GM18502 (cell line): ENCODE measurements around the gene GARIN5A.
"Not testable (repeated sequence)": the region's sequence is repeated elsewhere in the genome, so short reads cannot be mapped to it uniquely, and the experiment has no call there.

ENCODE experiments used
- ATAC-seq: cut with Tn5 transposase; IDR thresholded peaks from one replicate; pipeline ENCODE4 v1.9.1; 2021; ENCODE audit warnings: mild to moderate bottlenecking; ENCODE audit not compliant: unreplicated experiment, poor library complexity

The GARIN5A gene

GRCh38 chr19:50439130-50439529 lies 37.5 kb downstream of the GARIN5A start:
- ATAC-seq, result not testable (repeated sequence)

GRCh38 chr19:50437862-50438449 lies 38.7 kb downstream of the GARIN5A start:
- no peak for ATAC-seq

- ATAC-seq, result no peak
These were observed 41.0 kb downstream of the GARIN5A start for GRCh38 chr19:50435627-50436026.

- no peak for ATAC-seq
These were observed 41.4 kb downstream of the GARIN5A start for GRCh38 chr19:50435221-50435620.

DNA sequence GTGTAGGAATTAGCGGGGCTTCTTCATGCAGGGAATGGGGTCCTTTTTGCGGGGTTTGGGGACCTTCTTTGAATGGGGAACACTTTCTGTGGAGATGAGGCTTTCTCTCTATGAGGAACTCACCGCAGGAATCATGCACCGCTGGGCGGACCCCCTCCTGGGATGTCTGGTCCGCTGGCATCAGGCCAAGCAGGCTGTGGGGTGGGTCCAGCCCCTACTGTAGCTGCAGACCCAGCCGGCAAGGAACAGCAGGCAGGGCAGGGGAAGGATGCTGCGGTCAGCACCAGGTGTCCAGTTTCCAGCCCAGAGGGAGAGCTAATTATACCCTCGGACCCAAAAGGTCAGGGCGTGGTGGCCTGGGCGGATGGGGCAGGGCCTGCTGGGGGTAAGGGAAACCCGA lies 42.1 kb downstream of the GARIN5A start:
- no peak for ATAC-seq

DNA sequence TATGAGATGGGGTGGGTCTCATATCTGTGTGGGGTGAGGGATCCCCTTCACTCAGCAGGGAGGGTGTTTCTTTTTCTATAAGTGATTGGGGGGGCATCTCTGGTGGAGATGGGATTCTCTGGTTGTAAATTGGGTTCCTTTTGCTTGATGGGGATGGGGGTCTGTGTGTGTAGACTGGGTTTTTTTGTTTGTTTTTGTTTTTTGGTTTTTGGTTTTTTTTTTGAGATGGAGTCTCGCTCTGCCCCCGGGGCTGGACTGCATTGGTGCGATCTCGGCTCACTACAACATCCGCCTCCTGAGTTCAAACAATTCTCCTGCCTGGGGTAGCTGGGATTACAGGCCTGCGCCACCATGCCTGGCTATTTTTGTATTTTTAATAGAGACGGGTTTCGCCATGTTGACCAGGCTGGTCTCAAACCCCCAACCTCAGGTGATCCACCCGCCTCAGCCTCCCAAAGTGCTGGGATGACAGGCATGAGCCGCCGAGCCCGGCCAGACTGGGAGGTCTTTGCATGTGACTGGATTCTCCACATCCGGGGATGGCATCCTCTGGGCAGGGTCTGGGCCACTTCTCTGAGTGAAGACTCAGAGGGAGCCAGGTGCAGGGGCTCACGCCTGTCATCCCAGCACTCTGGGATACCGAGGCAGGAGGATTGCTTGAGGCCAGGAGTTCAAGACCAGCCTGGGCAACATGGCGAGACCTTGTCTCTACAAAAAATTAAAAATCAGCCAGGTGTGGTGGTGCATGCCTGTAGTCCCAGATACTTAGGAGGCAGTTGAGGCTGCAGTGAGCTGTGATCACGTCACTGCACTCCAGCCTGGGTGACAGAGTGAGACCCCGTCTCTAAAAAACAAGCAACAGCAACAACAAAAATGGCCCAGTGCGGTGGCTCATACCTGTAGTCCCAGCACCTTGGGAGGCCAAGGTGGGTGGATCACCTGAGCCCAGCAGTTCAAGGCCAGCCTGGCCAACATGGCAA lies 43.2 kb downstream of the GARIN5A start:
- no peak for ATAC-seq

DNA sequence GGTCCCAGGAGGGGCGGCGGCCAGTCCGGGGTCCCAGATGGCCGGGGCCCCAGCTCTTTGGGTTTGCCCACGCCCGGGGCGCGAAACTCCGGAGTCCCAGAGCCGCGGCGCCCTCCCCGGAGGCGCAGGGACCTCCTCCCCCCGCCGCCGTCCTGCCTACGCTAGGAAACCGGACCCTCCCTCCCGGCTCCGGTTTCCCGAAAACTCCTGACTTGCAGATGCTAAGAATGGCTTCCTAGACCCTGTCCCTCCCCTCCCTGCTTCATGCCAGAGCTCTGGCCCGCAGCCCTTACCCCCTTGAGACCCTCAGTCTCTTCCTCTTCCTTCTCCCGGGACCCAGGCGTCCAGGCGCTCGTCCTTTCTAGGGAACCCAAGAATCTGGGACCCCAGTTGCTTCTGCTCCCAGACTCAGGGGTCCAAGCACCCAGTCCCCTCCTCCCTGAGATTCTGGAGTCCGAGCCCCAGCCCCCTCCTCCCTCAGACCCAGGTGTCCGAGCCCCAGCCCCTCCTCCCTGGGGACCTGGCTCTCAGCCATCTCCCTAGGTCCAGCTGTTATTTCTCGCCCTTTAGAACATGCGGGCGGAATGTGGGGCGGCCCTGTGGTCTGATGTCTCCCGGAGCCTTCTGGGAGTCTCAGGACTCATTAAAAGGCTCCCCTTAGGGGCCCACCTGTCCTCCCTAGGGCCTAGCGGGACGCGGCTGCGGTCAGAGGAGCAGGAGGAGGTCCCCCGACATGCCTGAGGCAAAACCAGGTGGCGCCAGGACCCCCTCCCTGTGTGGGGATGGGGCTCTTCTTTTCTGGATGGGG lies 44.2 kb downstream of the GARIN5A start, which contains the start of gene MYBPC2:
MYBPC2 (plus strand) TSS at position 672 of the 808 bp plus-strand sequence; CDS start at position 734, 62 bp downstream.
- ATAC-seq, result no peak

DNA sequence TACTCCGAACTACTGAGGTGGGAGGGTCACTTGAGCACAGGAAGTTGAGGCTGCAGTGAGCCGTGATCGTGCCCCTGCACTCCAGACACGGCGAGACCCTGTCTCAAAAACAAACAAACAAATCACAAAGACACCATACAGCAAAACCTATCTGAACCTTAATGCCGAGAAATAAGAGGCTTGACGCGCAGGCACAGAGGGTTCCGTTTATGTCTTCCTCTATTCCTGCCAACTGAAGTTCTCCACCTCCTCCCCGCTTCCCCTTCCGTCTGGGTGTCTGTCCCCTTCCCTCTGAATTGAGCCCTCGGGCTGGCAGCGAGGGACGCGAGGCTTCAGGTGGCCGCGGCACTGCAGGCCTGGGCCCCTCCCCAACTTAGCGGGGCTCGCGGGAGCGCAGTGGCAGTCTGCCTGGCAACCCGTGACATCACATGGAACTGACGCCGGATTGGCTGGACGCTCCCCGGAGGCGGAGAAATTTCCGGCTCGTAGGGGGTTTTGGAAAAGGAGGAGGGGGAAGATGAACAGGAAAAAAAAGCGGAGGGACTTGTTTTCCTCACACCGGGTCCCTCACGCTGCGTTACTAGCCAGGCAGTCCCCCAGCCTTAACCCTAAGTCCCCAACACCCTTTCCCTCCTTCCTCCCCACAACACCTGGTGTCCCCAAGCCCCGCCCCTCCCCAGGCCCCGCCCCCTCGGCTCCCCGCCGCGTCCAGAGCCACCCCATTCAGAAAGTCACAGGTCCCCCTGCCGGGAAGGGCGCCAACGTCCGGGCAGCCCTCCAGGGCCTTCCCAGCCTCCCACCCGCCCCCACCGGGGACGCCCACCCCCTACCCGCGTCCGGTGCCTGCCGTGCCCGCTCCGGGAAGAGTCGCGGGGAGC lies 45.1 kb downstream of the GARIN5A start:
- peak; percentile 79 for ATAC-seq

- no peak for ATAC-seq
These were observed 45.7 kb downstream of the GARIN5A start for GRCh38 chr19:50430888-50431342.

- no peak for ATAC-seq
These were observed 47.7 kb downstream of the GARIN5A start for GRCh38 chr19:50428772-50429463.

DNA sequence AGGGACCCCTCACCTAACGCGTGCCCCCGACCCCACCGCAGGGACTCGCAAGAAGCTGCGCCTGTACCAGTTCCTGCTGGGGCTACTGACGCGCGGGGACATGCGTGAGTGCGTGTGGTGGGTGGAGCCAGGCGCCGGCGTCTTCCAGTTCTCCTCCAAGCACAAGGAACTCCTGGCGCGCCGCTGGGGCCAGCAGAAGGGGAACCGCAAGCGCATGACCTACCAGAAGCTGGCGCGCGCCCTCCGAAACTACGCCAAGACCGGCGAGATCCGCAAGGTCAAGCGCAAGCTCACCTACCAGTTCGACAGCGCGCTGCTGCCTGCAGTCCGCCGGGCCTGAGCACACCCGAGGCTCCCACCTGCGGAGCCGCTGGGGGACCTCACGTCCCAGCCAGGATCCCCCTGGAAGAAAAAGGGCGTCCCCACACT lies 48.6 kb downstream of the GARIN5A start:
- ATAC-seq, result no peak

DNA sequence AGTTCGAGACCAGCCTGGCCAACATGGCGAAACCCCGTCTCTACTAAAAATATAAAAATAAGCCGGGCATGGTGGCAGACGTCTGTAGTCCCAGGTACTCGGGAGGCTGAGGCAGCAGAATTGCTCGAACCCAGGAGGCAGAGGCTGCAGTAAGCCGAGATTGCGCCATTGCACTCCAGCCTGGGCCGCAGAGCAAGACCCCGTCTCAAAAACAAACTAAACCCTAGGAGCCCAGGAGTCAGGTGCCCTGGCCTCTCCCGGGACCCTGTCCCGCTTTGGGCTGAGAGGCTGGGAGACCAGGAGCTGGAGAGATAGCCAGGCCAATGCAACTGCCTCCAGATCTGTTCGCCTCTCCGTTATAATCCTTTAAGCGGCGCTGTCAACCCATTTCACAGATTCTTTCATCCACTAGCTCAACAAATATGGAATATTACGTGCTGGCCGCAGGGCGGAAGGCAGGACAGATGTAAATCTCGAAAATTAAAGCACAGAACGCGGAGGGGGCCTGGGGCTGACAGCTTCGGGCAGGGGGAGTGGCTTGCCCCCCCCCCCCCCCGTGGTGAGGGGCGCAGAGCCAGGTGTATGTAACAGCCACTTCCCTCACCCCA lies 49.2 kb downstream of the GARIN5A start:
- no peak for ATAC-seq

DNA sequence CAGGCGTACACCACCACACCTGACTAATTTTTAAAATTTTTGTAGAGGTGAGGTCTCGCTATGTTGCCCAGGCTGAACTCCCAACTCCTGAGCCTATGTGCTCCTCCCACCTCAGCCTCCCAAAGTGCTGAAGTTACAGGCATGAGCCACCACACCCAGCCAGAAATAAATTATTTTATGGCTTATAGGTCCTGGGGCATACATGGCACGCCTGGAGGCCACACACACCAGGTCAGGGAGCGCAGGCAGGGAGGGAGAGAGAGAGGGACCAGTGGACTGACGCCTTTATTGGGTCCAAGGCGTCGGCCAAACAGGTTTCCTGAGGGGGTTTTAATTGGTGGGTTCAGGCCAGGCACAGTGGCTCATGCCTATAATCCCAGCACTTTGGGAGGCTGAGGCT lies 51.1 kb downstream of the GARIN5A start:
- ATAC-seq, result no peak

DNA sequence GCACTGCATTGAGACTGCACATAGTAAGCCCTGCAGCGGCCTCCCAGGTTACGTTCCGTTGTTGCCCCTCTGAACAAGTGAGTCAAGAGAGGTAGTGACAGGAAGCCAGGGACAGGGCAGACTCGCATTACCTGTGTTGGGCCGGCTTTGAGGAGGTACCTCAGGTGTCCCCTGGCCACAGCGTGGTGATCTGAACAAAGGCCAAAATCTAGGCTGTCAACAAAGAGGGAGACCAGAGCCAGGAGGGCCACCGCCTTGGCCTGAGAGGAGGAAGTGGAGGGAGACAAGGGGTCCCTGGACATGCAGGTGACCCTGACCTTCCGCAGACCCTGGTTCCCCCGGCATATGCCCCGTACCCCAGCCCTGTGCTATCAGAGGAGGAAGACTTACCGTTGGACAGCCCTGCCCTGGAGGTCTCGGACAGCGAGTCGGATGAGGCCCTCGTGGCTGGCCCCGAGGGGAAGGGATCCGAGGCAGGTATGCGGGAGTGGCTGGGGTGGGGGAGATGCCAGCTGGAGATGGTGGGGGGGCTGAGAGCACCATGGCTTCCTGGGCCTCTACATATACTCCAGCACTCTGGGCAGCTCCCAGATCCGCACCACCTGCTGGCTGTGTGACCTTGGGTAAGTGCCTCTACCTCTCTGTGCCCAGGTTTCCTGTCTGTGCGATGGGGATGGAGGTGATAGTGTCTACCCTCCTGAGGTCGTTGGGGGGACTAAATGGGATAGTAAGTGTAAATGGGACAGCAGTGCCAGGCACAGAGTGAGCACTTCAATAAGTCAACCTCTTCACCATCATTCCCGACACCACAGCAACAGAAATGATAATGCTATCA lies 53.2 kb downstream of the GARIN5A start:
- ATAC-seq, result no peak

DNA sequence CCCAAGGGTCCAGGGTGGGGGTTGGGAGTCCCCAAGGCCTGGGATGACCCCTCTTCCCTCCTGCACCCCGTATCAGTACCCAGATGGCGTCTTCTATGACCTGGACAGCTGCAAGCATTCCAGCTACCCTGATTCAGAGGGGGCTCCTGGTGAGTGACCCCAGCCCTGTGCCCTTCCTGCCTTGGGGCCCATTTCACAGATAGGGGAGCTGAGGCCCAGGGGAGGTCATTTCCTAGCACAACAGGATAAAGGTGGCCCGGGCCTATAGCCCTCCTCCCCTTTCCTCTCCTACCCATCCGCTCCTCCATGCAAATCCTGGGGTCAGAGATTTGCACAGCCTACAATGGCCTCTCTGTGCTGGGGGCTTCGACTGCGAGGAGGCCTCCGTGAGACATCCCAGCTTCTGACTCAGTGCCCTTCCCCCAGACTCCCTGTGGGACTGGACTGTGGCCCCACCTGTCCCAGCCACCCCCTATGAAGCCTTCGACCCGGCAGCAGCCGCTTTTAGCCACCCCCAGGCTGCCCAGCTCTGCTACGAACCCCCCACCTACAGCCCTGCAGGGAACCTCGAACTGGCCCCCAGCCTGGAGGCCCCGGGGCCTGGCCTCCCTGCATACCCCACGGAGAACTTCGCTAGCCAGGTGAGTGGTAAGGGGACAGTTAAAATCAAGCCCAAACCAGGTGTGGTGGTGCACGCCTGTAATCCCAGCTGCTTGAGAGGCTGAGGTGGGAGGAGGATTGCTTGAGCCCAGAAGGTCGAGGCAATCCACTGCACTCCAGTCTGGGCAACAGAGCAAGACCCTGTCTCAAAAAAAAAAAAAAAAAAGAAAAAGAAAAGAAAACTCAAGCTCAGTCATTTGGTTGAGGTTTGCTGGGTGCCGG lies 54.0 kb downstream of the GARIN5A start:
- ATAC-seq, result no peak

DNA sequence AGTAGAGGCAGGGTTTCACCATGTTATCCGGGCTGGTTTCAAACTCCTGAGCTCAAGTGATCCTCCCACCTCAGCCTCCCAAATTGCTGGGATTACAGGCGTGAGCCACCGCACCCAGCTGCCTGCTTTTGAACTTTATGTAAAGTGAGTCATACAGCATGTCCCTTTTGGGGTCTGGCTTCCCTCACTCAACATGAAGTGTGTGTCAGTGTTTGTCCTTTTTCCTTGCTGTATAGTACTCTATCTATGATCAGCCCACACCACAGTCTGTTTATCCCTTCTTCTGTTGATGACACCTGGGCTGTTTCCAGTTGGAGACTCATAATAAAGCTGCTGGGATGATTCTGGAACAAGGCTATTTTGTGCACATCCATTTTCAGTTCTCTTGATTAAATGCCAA lies 55.8 kb downstream of the GARIN5A start:
- ATAC-seq, result no peak

DNA sequence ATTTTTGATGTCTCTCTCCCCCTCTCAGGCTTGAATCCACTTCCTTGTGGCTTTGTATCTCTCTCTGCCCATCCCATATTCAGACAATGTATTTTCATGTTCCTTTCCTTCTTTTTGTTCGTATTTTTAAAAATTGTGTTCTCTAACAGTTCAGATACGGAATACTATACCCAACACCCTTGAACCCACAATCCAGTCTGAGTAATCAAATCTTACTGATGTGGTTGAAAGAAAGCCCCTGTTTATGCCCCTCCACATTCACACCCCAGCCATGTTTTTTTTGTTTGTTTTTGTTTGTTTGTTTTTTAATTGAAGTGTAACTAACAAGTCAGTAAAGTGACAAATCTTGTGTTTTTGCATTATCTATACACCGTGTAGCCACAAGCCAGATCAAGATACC lies 56.5 kb downstream of the GARIN5A start:
- ATAC-seq, result no peak
